Effector memory CD8-positive, alpha-beta T cell (primary cell): ENCODE results near the gene CLEC4C.
A peak's percentile ranks its signal among the peaks of the same experiment; 100 is the strongest.
"Not testable (repeated sequence)": the region's sequence is repeated elsewhere in the genome, so short reads cannot be mapped to it uniquely, and the experiment has no call there.

Experiments used
- ATAC-seq: fragments of 150-1000 bp; cut with Tn5 transposase; replicated peaks from 2 replicates; pipeline ENCODE4 v1.10.0; 2021; ENCODE audit warnings: mild to moderate bottlenecking, moderate library complexity
- DNase-seq, 3 experiments: peaks; one replicate each; pipeline ENCODE4 v3.0.0; 2021
- H3K27ac Mint-ChIP-seq, 2 donors: one replicate each; pipeline ENCODE4 v1.8.0; 2022; ENCODE audit warnings: mild to moderate bottlenecking in 2 of 2, mixed read lengths in 2 of 2, moderate library complexity in 2 of 2
- H3K27me3 Mint-ChIP-seq, 2 donors: one replicate each; pipeline ENCODE4 v1.8.0; 2022; ENCODE audit warnings: mixed read lengths in 2 of 2
- H3K36me3 Mint-ChIP-seq: one replicate; pipeline ENCODE4 v1.8.0; 2022; ENCODE audit warnings: mild to moderate bottlenecking, moderate library complexity, mixed read lengths; ENCODE audit not compliant: insufficient read depth
- H3K4me1 Mint-ChIP-seq, 2 donors: one replicate each; pipeline ENCODE4 v1.8.0; 2022; ENCODE audit warnings: low read depth in 2 of 2, mixed read lengths in 2 of 2
- H3K4me3 Mint-ChIP-seq, 2 donors: one replicate each; pipeline ENCODE4 v1.8.0; 2022; ENCODE audit warnings: mild to moderate bottlenecking in 2 of 2, mixed read lengths in 2 of 2, moderate library complexity in 2 of 2
- H3K9me3 Mint-ChIP-seq, 2 donors: one replicate each; pipeline ENCODE4 v1.8.0; 2022; ENCODE audit warnings: mixed read lengths in 2 of 2
- total RNA-seq, 9 experiments: gene quantifications; one replicate each; lab custom pipeline; 2026; lab: John Stamatoyannopoulos, UW

The CLEC4C gene, protein sequence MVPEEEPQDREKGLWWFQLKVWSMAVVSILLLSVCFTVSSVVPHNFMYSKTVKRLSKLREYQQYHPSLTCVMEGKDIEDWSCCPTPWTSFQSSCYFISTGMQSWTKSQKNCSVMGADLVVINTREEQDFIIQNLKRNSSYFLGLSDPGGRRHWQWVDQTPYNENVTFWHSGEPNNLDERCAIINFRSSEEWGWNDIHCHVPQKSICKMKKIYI
- total RNA-seq, result 0 to 0.25 (median 0) reads per million in 9 experiments

DNA sequence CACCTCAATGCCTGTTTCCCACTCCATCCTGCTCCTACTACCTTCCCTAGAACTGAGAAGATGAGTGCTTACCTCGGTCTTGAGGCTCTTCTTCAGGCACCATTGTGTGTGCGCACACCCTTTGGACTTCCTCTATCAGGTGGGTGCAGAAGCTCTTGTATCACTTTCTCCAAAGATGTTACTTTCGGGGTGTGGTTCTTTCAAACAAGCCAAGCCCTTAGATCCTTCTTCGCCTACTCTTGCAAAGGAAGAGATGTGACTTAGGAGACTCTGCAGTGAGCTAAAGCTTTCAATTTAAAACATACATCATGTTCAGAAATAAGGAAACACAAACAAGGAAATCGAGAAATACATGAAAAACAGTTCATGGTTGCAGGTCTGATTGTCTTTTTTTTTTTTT is at the start of gene CLEC4C:
TSS of gene CLEC4C (minus strand) at position 130 of the 400 bp plus-strand sequence. CDS start at position 103, 27 bp downstream.
- Mint-ChIP-seq H3K4me1 (peaks cover 0 to 2% of the 10 kb centered on the region in 2 donors), H3K27ac (no peak within 1 kb of the TSS), H3K9me3 (no peaks in the 10 kb centered on the region), H3K27me3 (peaks cover 0 to 9% of the 10 kb centered on the region in 2 donors), H3K4me3 (no peak within 1 kb of the TSS), H3K36me3 (no peaks in the 10 kb centered on the region)
- no peak for ATAC-seq
- DNase-seq, result no peak

DNA sequence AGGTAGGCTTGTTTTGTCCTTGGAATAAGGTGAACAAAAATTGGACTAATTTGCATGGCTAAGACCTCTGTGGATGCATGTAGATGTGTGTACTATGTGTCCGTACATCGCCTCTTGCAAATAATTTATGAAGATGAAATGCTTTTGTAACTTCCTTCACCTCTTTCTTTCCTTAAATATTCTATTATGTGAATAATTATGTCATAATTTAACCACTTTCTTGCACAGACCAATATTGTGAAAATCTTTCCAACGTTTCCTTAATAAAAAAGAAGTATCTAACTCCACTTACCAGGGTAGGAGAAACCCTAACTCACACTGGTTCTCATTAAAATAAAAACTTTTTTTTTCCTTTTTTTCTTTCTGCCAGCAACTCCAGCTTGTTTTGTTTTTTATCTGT is 46.0 kb upstream of the CLEC4C start:
- Mint-ChIP-seq H3K9me3 (no peaks in the 10 kb centered on the region), H3K36me3 (no peaks in the 10 kb centered on the region), H3K4me3 (no peak overlapping the region), H3K27ac (no peak overlapping the region), H3K4me1 (no peaks in the 10 kb centered on the region), H3K27me3 (peaks cover 21 to 32% of the 10 kb centered on the region in 2 donors)
- DNase-seq (no peak), ATAC-seq (no peak)

DNA sequence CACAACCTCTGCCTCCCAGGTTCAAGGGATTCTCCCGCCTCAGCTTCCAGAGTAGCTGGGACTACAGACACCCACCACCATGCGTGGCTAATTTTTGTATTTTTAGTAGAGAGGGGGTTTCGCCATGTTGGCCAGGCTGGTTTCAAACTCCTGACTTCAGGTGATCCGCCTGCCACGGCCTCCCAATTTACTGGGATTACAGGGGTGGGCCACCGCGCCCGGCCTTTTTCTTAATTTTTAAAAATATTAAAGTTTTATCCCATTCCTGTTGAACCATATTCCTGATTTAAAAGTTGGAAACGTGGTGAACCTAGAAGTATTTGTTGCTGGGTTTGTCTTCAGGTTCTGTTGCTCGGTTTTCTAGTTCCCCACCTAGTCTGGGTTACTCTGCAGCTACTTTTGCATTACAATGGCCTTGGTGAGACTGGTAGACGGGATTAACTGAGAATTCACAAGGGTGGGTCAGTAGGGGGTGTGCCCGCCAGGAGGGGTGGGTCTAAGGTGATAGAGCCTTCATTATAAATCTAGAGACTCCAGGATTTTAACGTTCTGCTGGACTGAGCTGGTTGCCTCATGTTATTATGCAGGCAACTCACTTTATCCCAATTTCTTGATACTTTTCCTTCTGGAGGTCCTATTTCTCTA is 41.8 kb upstream of the CLEC4C start, which contains the start of gene NANOG:
TSS of gene NANOG (plus strand) at position 519 of the 645 bp plus-strand sequence. CDS start 213 bp downstream, outside the sequence.
- H3K4me3 Mint-ChIP-seq, H3K9me3 Mint-ChIP-seq, H3K4me1 Mint-ChIP-seq, DNase-seq, ATAC-seq, H3K36me3 Mint-ChIP-seq, H3K27ac Mint-ChIP-seq: not testable (repeated sequence)
- peaks cover 41 to 57% of the 10 kb centered on the region in 2 donors for H3K27me3 Mint-ChIP-seq

DNA sequence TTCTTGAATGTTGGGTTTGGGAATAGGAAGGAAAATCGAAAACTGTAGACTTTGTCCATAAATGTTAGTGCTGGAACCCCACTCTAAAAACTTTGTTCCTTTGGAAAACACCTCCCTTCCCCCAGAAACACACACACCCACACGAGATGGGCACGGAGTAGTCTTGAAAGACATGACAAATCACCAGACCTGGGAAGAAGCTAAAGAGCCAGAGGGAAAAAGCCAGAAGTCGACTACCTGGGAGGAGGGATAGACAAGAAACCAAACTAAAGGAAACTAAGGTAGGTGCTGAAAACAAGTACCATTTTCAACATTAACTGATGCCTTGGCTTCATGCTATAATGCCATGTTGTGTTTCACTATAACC is 41.1 kb upstream of the CLEC4C start:
- Mint-ChIP-seq H3K4me1 (no peaks in the 10 kb centered on the region), H3K27ac (no peak overlapping the region)
- ATAC-seq, result no peak

DNA sequence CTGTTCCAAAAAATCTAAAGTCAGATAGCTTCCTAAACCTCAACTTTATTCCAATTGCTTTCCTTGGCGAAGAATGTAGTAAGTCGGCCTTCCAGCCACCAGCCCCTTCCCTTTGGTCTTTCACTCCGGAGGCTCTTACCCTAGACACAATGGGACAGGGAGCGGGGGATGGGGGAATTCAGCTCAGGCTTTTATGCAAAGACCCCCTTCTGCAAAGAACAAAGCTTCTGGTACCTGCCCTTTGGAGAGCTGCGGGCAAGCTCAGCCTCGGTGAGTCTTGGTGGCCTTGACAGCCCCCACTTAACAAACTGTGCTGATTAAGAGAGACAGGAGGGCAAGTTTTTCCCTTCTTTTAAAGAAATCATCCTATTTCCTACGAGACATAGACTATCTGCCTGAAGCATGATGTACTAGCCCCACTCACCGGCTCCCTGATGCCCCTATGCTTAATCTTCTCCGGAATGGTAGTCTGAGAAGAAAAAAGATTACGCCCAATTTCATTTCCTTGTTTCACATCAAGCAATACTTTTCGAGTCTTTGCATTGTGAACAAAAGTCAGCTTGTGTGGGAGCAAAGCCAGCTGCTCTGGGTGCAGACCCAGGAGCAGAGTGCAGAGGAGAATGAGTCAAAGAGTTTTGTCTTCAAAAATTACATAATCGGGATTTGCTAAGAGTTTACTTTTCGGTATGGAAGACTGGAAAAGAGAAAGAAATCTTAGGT is 40.6 kb upstream of the CLEC4C start:
- Mint-ChIP-seq H3K36me3 (no peaks in the 10 kb centered on the region), H3K9me3 (no peaks in the 10 kb centered on the region), H3K27ac (no peak overlapping the region), H3K4me3 (no peak overlapping the region), H3K27me3 (peaks cover 46 to 51% of the 10 kb centered on the region in 2 donors), H3K4me1 (no peaks in the 10 kb centered on the region)
- DNase-seq, result no peak
- no peak for ATAC-seq

More for the DNA sequence above, 41.1 kb upstream of the CLEC4C start:
- Mint-ChIP-seq H3K36me3 (no peaks in the 10 kb centered on the region), H3K9me3 (no peaks in the 10 kb centered on the region), H3K4me3 (no peak overlapping the region), H3K27me3 (peaks cover 46 to 51% of the 10 kb centered on the region in 2 donors)
- no peak for DNase-seq

DNA sequence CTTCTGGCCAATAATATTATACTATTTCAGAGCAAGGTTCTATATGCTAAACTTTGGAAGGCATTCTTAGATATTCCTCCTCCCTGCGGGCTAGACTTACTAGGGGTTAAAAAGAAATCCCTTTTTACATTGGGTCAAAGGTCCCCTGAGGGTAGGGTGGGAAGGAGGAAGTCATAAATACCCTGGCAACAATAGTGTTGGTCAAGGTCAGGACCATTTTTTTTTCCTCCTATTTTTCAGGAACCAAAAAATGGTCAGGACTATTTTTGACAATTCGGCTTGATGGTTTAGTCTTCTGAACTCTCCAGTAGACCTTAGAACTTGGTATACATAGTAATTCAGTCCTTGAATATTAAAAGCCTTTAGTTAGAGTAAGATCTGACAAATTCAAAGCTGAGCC is 37.5 kb upstream of the CLEC4C start:
- no peak for ATAC-seq
- Mint-ChIP-seq H3K36me3 (no peaks in the 10 kb centered on the region), H3K4me3 (no peak overlapping the region)

DNA sequence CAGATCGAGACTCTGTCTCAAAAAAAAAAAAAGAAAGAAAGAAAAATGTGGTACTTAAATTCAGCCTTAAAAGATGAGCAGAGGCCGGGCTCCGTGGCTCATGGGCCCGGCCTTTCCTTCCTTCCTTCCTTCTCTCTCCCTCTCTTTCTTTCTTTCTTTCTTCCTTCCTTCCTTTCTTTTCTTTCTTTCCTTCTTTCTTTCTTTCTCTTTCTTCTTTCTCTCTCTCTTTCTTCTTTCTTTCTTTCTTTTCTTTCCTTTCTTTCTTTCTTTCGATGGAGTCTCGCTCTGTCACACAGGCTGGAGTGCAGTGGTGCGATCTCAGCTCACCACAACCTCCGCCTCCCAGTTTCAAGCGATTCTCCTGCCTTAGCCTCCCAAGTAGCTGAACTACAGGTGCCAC is 36.3 kb upstream of the CLEC4C start:
- H3K4me3 Mint-ChIP-seq, H3K4me1 Mint-ChIP-seq, ATAC-seq, H3K36me3 Mint-ChIP-seq, H3K27ac Mint-ChIP-seq, H3K9me3 Mint-ChIP-seq, DNase-seq: not testable (repeated sequence)
- H3K27me3 Mint-ChIP-seq, result peaks cover 27% of the 10 kb centered on the region in 2 donors

More for the DNA sequence above, 37.5 kb upstream of the CLEC4C start:
- Mint-ChIP-seq H3K9me3 (no peaks in the 10 kb centered on the region), H3K27ac (no peak overlapping the region), H3K4me1 (no peaks in the 10 kb centered on the region), H3K27me3 (peaks cover 31 to 36% of the 10 kb centered on the region in 2 donors)
- DNase-seq, result no peak

DNA sequence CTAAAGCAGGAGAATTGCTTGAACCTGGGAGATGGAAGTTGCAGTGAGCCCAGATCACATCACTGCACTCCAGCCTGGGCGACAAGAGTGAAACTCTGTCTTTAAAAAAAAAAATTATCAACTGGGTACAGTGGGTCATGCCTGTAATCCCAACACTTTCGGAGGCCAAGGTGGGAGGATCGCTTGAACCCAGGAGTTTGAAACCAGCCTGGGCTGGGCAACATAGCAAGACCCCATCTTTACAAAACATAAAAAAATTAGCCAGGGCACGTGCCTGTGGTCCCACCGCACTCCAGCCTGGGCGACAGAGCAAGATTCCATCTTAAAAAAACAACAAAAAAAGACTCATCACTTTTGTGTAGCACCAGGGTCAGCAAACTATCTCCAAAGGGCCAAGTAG is 34.9 kb upstream of the CLEC4C start:
- no peak for DNase-seq
- Mint-ChIP-seq H3K27ac (no peak overlapping the region), H3K9me3 (no peaks in the 10 kb centered on the region), H3K36me3 (no peaks in the 10 kb centered on the region), H3K27me3 (peaks cover 13% of the 10 kb centered on the region in 2 donors), H3K4me1 (no peaks in the 10 kb centered on the region), H3K4me3 (no peak overlapping the region)
- no peak for ATAC-seq

DNA sequence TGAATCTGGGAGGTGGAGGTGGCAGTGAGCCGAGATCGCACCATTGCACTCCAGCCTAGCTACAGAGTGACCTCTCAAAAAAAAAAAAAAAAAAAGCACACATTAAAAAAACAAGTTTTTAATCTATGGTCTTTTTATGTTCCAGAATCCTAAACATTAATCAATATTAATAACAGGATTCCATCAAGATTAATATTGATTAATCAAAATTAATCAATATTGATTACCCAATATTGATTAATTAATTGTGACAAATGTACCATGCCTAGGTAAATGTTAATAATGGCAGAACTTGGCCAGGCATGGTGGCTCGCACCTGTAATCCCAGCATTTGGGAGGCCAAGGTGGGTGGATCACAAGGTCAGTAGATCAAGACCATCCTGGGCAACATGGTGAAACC is 34.1 kb upstream of the CLEC4C start:
- no peak for ATAC-seq
- H3K27ac Mint-ChIP-seq, result no peak overlapping the region
- no peaks in the 10 kb centered on the region for H3K36me3 Mint-ChIP-seq
- peaks cover 5 to 7% of the 10 kb centered on the region in 2 donors for H3K27me3 Mint-ChIP-seq
- no peak overlapping the region for H3K4me3 Mint-ChIP-seq
- no peaks in the 10 kb centered on the region for H3K9me3 Mint-ChIP-seq
- DNase-seq, result no peak
- no peaks in the 10 kb centered on the region for H3K4me1 Mint-ChIP-seq

DNA sequence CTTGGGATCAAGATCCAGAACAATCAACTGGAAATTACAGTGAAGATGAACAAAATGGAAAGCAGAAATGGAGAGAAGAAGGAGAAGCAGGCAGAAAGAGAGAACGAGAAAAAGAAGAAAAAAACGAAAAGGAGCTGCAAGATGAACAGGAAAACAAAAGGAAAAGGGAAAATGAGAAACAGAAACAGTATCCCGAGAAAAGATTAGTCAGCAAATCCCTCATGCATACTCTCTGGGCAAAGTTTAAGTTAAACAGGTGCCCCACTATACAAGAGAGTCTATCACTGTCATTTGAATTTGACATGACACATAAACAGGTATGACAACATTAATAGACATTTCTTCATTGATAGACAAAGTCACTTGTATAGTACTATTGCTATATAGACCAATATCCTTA is 22.8 kb upstream of the CLEC4C start:
- no peaks in the 10 kb centered on the region for H3K4me1 Mint-ChIP-seq
- H3K4me3 Mint-ChIP-seq, result no peak overlapping the region
- peaks cover 6 to 7% of the 10 kb centered on the region in 2 donors for H3K27me3 Mint-ChIP-seq
- no peaks in the 10 kb centered on the region for H3K36me3 Mint-ChIP-seq
- no peak for ATAC-seq
- no peaks in the 10 kb centered on the region for H3K9me3 Mint-ChIP-seq
- no peak overlapping the region for H3K27ac Mint-ChIP-seq
- DNase-seq, result no peak

DNA sequence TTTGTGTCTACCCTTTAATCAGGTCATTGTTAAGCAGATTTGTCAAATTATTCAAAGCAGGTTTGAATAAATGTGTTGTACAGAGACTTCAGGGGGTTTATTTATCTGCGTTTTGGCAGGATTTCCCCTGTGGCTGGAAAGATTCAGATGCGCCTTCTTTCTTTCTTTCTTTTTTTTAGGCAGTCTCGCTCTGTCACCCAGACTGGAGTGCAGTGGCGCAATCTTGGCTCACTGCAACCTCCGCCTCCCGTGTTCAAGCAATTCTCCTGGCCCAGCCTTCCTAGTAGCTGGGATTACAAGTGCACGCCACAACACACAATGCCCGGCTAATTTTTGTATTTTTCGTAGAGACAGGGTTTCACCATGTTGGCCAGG is 11.6 kb upstream of the CLEC4C start:
- Mint-ChIP-seq H3K4me3 (no peak overlapping the region), H3K9me3 (no peaks in the 10 kb centered on the region), H3K27me3 (peaks cover 6 to 8% of the 10 kb centered on the region in 2 donors), H3K4me1 (peaks cover 5 to 10% of the 10 kb centered on the region in 2 donors), H3K27ac (no peak overlapping the region), H3K36me3 (peaks cover 2% of the 10 kb centered on the region)
- no peak for DNase-seq
- no peak for ATAC-seq

DNA sequence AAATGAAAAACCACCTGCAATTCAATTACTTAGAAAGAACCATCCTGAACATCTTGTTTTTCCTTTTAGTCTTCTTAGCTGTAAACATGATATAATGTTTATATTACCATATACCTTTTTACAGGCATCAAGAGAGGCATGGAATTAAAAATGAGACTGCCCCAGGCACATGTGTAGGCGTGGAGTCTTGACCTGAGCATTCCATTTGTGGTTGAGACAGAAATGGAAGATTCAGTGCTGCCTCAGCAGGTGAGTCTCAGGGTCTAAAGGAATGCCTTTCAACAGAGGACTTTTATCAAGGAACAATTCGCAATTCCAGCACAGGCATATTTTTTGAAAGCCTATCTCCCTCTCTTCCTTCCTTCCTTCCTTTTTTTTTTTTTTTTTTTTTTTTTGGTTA is 9.8 kb upstream of the CLEC4C start:
- H3K27me3 Mint-ChIP-seq, result no peaks in the 10 kb centered on the region
- no peak overlapping the region for H3K4me3 Mint-ChIP-seq
- peaks cover 2% of the 10 kb centered on the region for H3K36me3 Mint-ChIP-seq
- H3K4me1 Mint-ChIP-seq, result peaks cover 7 to 14% of the 10 kb centered on the region in 2 donors
- no peaks in the 10 kb centered on the region for H3K9me3 Mint-ChIP-seq
- H3K27ac Mint-ChIP-seq, result no peak overlapping the region
- DNase-seq (no peak), ATAC-seq (no peak)

DNA sequence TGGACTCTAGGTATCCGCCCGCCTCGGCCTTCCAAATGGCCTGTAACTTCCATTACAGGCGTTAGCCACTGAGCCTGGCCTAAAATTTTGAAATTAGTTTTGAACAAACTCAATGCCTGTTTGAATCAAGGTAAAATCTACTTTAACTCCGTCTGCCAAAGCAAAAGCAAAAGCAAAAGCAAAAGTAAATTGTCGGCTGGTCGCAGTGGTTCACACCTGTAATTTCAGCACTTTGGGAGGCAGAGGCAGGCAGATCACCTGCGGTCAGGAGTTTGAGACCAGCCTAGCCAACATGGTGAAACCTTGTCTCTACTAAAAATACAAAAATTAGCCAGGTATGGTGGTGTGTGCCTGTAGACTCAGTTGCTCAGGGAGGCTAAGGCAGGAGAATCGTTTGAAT is 8.5 kb upstream of the CLEC4C start:
- ATAC-seq, result peak; percentile 52
- H3K4me1 Mint-ChIP-seq, result peaks cover 7 to 14% of the 10 kb centered on the region in 2 donors
- not testable (repeated sequence) for H3K9me3 Mint-ChIP-seq, H3K27me3 Mint-ChIP-seq, H3K36me3 Mint-ChIP-seq
- peak overlapping the region; percentile 86 to 90 for H3K27ac Mint-ChIP-seq
- peak overlapping the region; percentile 58 to 66 for H3K4me3 Mint-ChIP-seq
- DNase-seq, result peak; percentile 4 to 33 (median 18)
